H9 (cell line): ENCODE results near the gene GPC6. TPM values are rescaled to one million over a fixed set of nuclear protein-coding genes. Genes with fewer than 3 reads are reported as not detected.

Source experiments
- DNase-seq: peaks from one replicate; pipeline ENCODE4 v3.0.0-alpha.2; 2017
- H2AFZ ChIP-seq: one replicate; pipeline ENCODE4 v1.6.1; 2013; ENCODE audit warnings: mild to moderate bottlenecking, low read length, control low read depth, moderate library complexity
- H2AK5ac ChIP-seq: 2 replicates; pipeline ENCODE4 v1.6.1; 2013; ENCODE audit warnings: low read length, control low read depth, mixed read lengths; ENCODE audit not compliant: insufficient read length
- H2BK120ac ChIP-seq: one replicate; pipeline ENCODE4 v1.6.1; 2013; ENCODE audit warnings: low read depth, mild to moderate bottlenecking, low read length, control low read depth, inconsistent platforms; ENCODE audit not compliant: poor library complexity, severe bottlenecking
- H2BK12ac ChIP-seq: 2 replicates; pipeline ENCODE4 v1.6.1; 2013; ENCODE audit warnings: low read length, control low read depth, mixed read lengths, low read depth; ENCODE audit not compliant: insufficient read length
- H2BK15ac ChIP-seq: 2 replicates; pipeline ENCODE4 v1.6.1; 2013; ENCODE audit warnings: low read depth, low read length, control low read depth
- H2BK20ac ChIP-seq: one replicate; pipeline ENCODE4 v1.6.1; 2013; ENCODE audit warnings: low read depth, mild to moderate bottlenecking, low read length, control low read depth, inconsistent platforms; ENCODE audit not compliant: poor library complexity, severe bottlenecking
- H2BK5ac ChIP-seq: 2 replicates; pipeline ENCODE4 v1.6.1; 2013; ENCODE audit warnings: low read length, control low read depth, mixed read lengths; ENCODE audit not compliant: insufficient read length
- H3K14ac ChIP-seq: 2 replicates; pipeline ENCODE4 v1.6.1; 2013; ENCODE audit warnings: low read length, control low read depth; ENCODE audit not compliant: insufficient read depth
- H3K18ac ChIP-seq: 2 replicates; pipeline ENCODE4 v1.6.1; 2013; ENCODE audit warnings: low read depth, mild to moderate bottlenecking, mixed read lengths, low read length, control low read depth; ENCODE audit not compliant: insufficient read length
- H3K23ac ChIP-seq: 2 replicates; pipeline ENCODE4 v1.6.1; 2013; ENCODE audit warnings: low read length, control low read depth, mixed read lengths, low read depth; ENCODE audit not compliant: insufficient read length
- H3K23me2 ChIP-seq: 2 replicates; pipeline ENCODE4 v1.6.1; 2013; ENCODE audit warnings: low read depth, mild to moderate bottlenecking, mixed read lengths, low read length, control low read depth; ENCODE audit not compliant: insufficient read length, poor library complexity, severe bottlenecking
- H3K27ac ChIP-seq: 2 replicates; pipeline ENCODE4 v1.5.1; 2013; ENCODE audit warnings: low read length, control low read depth, mixed read lengths, low read depth; ENCODE audit not compliant: insufficient read length
- H3K27me3 ChIP-seq: 2 replicates; pipeline ENCODE4 v1.6.1; 2013; ENCODE audit warnings: low read length, control low read depth, inconsistent platforms; ENCODE audit not compliant: insufficient read depth
- H3K4ac ChIP-seq: 2 replicates; pipeline ENCODE4 v1.6.1; 2013; ENCODE audit warnings: low read depth, mild to moderate bottlenecking, control low read depth, inconsistent platforms, low read length, moderate library complexity
- H3K4me1 ChIP-seq: 2 replicates; pipeline ENCODE4 v1.6.1; 2013; ENCODE audit warnings: low read length, control low read depth, inconsistent platforms; ENCODE audit not compliant: insufficient read depth
- H3K4me2 ChIP-seq: 2 replicates; pipeline ENCODE4 v1.6.1; 2013; ENCODE audit warnings: low read length, control low read depth, mixed read lengths; ENCODE audit not compliant: insufficient read length, insufficient read depth
- H3K56ac ChIP-seq: 2 replicates; pipeline ENCODE4 v1.6.1; 2013; ENCODE audit warnings: low read depth, mild to moderate bottlenecking, mixed read lengths, low read length, control low read depth; ENCODE audit not compliant: insufficient read length
- H3K79me1 ChIP-seq: 2 replicates; pipeline ENCODE4 v1.6.1; 2013; ENCODE audit warnings: low read depth, mild to moderate bottlenecking, moderate library complexity, low read length, control low read depth, inconsistent platforms; ENCODE audit not compliant: insufficient read depth, poor library complexity, severe bottlenecking
- H3K79me2 ChIP-seq: 2 replicates; pipeline ENCODE4 v1.6.1; 2013; ENCODE audit warnings: low read length, control low read depth, inconsistent platforms; ENCODE audit not compliant: insufficient read depth
- H3K9ac ChIP-seq: 2 replicates; pipeline ENCODE4 v1.6.1; 2013; ENCODE audit warnings: low read length, control low read depth, mixed read lengths; ENCODE audit not compliant: insufficient read length; ENCODE audit errors: extremely low read depth
- H3K9me3 ChIP-seq: one replicate; pipeline ENCODE4 v1.6.1; 2013; ENCODE audit warnings: low read depth, low read length, inconsistent platforms; ENCODE audit not compliant: control insufficient read depth
- H3T11ph ChIP-seq: one replicate; pipeline ENCODE4 v1.6.1; 2013; ENCODE audit warnings: mild to moderate bottlenecking, low read length, control low read depth, inconsistent platforms
- H4K20me1 ChIP-seq: one replicate; pipeline ENCODE4 v1.6.1; 2013; ENCODE audit not compliant: control insufficient read depth, insufficient read length, insufficient read depth
- H4K5ac ChIP-seq: 2 replicates; pipeline ENCODE4 v1.6.1; 2013; ENCODE audit warnings: low read depth, mild to moderate bottlenecking, mixed read lengths, low read length, control low read depth; ENCODE audit not compliant: insufficient read length
- H4K8ac ChIP-seq: replicated peaks from 2 replicates; pipeline ENCODE4 v1.6.1; 2013; ENCODE audit warnings: low read length, control low read depth, mixed read lengths, low read depth; ENCODE audit not compliant: insufficient read length
- H4K91ac ChIP-seq: 2 replicates; pipeline ENCODE4 v1.6.1; 2013; ENCODE audit warnings: low read depth, mild to moderate bottlenecking, moderate library complexity, mixed read lengths, low read length, control low read depth; ENCODE audit not compliant: insufficient read length
- H3K27ac Mint-ChIP-seq, 3 experiments: 2 replicates in 2 of 3; 3 replicates in 1 of 3; pipeline ENCODE4 v1.8.0; 2020 to 2021; ENCODE audit warnings: mixed read lengths in 3 of 3, mild to moderate bottlenecking in 1 of 3, moderate library complexity in 1 of 3
- H3K27me3 Mint-ChIP-seq: 2 replicates; pipeline ENCODE4 v1.8.0; 2021; ENCODE audit warnings: low read depth, mild to moderate bottlenecking, moderate library complexity, mixed read lengths
- H3K36me3 Mint-ChIP-seq, 3 experiments: 2 replicates in 2 of 3; 3 replicates in 1 of 3; pipeline ENCODE4 v1.8.0; 2020 to 2021; ENCODE audit warnings: low read depth in 3 of 3, mixed read lengths in 3 of 3; ENCODE audit not compliant: insufficient read depth in 1 of 3
- H3K4me1 Mint-ChIP-seq, 2 experiments: 2 replicates each; pipeline ENCODE4 v1.8.0; 2020; ENCODE audit warnings: mixed read lengths in 2 of 2
- H3K4me3 Mint-ChIP-seq, 2 experiments: 2 replicates in 1 of 2; 3 replicates in 1 of 2; pipeline ENCODE4 v1.8.0; 2020 to 2021; ENCODE audit warnings: mild to moderate bottlenecking in 2 of 2, mixed read lengths in 2 of 2, moderate library complexity in 1 of 2
- H3K9me3 Mint-ChIP-seq, 2 experiments: 2 replicates in 1 of 2; 3 replicates in 1 of 2; pipeline ENCODE4 v1.8.0; 2020; ENCODE audit warnings: mild to moderate bottlenecking in 2 of 2, mixed read lengths in 2 of 2, moderate library complexity in 1 of 2
- WGBS: extraction: QIAGEN DNeasy Blood & Tissue Kit; methylation state at CpG from one replicate; pipeline ENCODE4 v1.1.7; 2013; ENCODE audit warnings: missing lambda C conversion rate, low lambda C conversion rate, mixed read lengths; ENCODE audit not compliant: insufficient read length; ENCODE audit errors: extremely low coverage; 5-methylcytosine and 5-hydroxymethylcytosine counted together
- total RNA-seq: library from RNA; stranded (reverse); gene quantifications from 2 replicates; pipeline ENCODE4 v1.2.1, GENCODE V29; 2021
- TF ChIP-seq, protein P1 (sequence below): fragments of 200-600 bp; sonication (generic); conservative IDR thresholded peaks from 3 replicates; pipeline ENCODE4 v1.8.0; 2021; ENCODE audit warnings: antibody characterized with exemption, mild to moderate bottlenecking

Gene GPC6
- total RNA-seq, 1 experiment from 2014 or later: 15.6 TPM

DNA sequence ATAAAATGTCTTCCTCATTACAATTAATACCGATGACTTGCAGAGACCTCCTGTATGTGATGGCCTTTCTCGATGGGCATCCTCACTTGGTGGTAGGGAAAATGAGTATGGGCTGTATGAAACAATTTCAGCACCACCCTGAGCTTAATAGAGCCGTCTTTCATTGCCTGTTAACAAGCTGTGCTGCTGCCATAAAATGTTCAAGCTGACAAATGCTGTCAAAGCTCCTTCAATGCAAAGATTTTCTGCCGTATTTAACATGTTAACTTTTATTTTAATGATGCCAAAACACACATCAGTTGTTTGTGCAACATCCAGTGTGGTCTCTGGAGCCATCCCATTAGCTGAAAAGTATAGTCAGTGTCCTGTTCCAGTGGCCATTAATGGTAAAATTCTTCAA lies 110.1 kb downstream of the GPC6 start:
- H3K36me3 Mint-ChIP-seq: peaks cover 7 to 8% (median 8%) of the 10 kb centered on the region in 3 experiments; a peak in 5 of 7 replicates
- H3K14ac ChIP-seq: no peak overlapping the region
- H3K4me1 Mint-ChIP-seq: peaks cover 13 to 21% of the 10 kb centered on the region in 2 experiments
- H3K27ac Mint-ChIP-seq: no peak overlapping the region
- H4K5ac ChIP-seq: no peak overlapping the region
- peaks cover 0 to 11% of the 10 kb centered on the region in 2 experiments; a peak in 3 of 5 replicates for H3K9me3 Mint-ChIP-seq
- H4K20me1 ChIP-seq: no peaks in the 10 kb centered on the region
- H3K4ac ChIP-seq: no peak overlapping the region
- no peak overlapping the region for H2BK5ac ChIP-seq
- H3K9ac ChIP-seq: no peak overlapping the region
- no peak overlapping the region for H4K91ac ChIP-seq
- no peak overlapping the region for H2BK15ac ChIP-seq
- H3K4me2 ChIP-seq: no peak overlapping the region
- no peak overlapping the region for H2BK120ac ChIP-seq
- H3K4me1 ChIP-seq: no peaks in the 10 kb centered on the region; the same call in 1 of the 2 replicates
- H3K27me3 Mint-ChIP-seq: no peaks in the 10 kb centered on the region
- no peak overlapping the region for H3K4me3 Mint-ChIP-seq
- peaks cover 2% of the 10 kb centered on the region for H3K79me1 ChIP-seq
- H4K8ac ChIP-seq: no peak overlapping the region
- H2BK12ac ChIP-seq: no peak overlapping the region
- no peak overlapping the region for H3K23ac ChIP-seq
- no peak overlapping the region for H2BK20ac ChIP-seq
- no peak for DNase-seq
- H3K79me2 ChIP-seq: peaks cover 6% of the 10 kb centered on the region; the same call in 1 of the 2 replicates
- no peak overlapping the region for H3K56ac ChIP-seq
- H3K18ac ChIP-seq: no peak overlapping the region
- no peaks in the 10 kb centered on the region for H3K27me3 ChIP-seq
- TF ChIP-seq, protein P1, sequence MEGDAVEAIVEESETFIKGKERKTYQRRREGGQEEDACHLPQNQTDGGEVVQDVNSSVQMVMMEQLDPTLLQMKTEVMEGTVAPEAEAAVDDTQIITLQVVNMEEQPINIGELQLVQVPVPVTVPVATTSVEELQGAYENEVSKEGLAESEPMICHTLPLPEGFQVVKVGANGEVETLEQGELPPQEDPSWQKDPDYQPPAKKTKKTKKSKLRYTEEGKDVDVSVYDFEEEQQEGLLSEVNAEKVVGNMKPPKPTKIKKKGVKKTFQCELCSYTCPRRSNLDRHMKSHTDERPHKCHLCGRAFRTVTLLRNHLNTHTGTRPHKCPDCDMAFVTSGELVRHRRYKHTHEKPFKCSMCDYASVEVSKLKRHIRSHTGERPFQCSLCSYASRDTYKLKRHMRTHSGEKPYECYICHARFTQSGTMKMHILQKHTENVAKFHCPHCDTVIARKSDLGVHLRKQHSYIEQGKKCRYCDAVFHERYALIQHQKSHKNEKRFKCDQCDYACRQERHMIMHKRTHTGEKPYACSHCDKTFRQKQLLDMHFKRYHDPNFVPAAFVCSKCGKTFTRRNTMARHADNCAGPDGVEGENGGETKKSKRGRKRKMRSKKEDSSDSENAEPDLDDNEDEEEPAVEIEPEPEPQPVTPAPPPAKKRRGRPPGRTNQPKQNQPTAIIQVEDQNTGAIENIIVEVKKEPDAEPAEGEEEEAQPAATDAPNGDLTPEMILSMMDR: no peak
- no peak overlapping the region for H3T11ph ChIP-seq
- H3K23me2 ChIP-seq: no peaks in the 10 kb centered on the region
- H2AK5ac ChIP-seq: no peak overlapping the region
- no peak overlapping the region for H2AFZ ChIP-seq
- WGBS: no CpG with 5 or more reads among the region's 4 CpGs
- no peak overlapping the region for H3K27ac ChIP-seq
- H3K9me3 ChIP-seq: no peaks in the 10 kb centered on the region
